ENCODE results near the gene GEMIN7.

The GEMIN7 gene, protein sequence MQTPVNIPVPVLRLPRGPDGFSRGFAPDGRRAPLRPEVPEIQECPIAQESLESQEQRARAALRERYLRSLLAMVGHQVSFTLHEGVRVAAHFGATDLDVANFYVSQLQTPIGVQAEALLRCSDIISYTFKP

DNA sequence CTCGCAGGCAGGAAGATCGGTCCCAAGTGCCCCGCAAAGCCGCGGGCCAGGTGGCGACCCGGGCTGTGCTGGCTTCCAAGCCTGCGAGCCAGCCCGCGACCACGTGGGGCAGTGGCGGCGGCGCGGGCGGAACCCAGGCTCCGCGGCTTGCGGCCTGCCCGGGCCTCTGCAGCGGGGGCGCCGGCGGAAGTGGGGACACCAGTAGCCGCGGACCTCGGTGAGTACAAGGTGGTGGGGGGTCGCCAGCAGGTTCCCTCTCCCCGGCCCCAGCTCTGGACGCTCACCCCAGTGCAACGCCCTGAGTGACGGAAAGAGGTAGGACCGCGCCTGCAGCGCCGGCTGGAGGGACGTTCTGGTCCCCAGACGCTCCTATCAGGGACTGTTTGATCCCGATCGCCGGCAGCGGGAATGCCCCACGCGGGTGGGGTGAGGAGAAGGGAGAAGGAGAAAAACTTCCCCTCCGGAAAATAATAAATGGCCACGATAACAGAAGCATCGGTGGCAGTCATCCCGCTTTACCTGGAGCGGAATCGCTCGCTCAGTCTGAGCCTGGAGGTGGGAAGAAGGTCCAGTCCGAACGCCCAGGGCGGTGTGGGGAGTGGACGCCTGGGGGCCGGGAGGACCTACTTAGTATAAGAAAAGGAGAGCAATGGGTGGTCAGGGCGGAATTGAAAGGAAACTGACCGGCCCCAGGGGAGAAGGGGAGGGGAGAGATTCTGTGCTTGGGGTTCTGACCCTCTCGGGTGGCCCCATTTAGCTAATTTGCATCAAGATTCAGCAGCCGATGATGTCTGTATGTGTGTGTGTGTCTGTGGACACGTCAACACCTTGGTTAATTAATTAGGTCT lies at the start of gene GEMIN7:
Gene GEMIN7 (plus strand): TSS at position 198 of the 848 bp plus-strand sequence. CDS start 10,855 bp downstream, outside the sequence.
- DNase-seq (ENCODE audit: low read depth in 3 of 3): peak; percentile 65 to 79 (median 73)

DNA sequence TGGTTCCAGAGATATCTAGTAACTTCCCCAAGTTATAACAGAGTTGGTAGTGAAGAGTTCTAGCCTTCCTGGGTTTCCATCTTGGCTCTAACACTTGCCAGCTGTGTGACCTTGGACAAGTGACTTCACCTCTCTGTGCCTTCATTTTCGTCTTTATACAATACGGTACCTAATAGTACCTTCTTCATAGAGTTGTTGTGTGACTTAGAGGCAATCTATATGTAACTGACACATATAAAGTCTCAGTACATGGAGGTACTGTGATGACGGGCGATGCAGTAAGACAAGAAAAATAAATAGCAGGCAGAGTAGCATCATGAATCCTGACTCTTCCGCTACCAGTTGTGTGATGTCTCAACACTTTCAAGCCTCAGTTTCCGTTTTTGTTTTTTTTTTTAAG lies 48.2 kb upstream of the GEMIN7 start:
- no peak for DNase-seq (ENCODE audit: low read depth in 3 of 3)

DNA sequence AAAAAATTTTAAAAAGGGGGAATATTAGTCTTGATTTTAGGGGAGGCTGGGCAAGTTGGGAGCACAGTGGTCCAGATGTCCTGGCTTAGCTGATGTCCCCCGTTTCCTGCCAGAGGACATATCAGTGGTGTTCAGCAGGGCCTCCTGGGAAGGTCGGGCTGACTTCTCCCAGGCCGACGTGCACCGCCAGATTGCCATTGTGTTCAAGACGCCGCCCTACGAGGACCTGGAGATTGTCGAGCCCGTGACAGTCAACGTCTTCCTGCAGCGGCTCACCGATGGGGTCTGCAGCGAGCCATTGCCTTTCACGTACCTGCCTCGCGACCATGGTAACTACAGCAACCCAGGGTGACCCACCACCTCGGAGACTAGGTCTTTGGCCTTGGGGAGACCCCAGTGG lies 46.6 kb upstream of the GEMIN7 start:
- DNase-seq (ENCODE audit: low read depth in 3 of 3): no peak

DNA sequence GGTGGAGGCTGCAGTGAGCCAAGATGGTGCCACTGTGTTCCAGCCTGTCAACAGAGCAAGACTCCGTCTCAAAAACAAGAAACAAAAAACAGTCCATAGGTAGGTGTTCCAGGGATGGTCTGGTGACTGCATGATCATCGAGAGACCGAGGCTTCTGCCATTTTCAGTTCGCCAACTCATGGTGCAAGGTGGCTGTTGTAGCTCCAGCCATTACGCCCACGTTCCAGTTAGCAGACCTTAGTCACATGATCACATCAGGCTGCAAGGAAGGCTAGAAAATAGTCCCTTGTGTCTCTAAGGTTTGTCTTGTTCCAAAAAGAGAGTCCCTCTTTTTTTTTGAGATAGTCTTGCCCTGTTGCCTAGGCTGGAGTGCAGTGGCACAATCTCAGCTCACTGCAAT lies 43.3 kb upstream of the GEMIN7 start:
- DNase-seq (ENCODE audit: low read depth in 3 of 3): no peak

DNA sequence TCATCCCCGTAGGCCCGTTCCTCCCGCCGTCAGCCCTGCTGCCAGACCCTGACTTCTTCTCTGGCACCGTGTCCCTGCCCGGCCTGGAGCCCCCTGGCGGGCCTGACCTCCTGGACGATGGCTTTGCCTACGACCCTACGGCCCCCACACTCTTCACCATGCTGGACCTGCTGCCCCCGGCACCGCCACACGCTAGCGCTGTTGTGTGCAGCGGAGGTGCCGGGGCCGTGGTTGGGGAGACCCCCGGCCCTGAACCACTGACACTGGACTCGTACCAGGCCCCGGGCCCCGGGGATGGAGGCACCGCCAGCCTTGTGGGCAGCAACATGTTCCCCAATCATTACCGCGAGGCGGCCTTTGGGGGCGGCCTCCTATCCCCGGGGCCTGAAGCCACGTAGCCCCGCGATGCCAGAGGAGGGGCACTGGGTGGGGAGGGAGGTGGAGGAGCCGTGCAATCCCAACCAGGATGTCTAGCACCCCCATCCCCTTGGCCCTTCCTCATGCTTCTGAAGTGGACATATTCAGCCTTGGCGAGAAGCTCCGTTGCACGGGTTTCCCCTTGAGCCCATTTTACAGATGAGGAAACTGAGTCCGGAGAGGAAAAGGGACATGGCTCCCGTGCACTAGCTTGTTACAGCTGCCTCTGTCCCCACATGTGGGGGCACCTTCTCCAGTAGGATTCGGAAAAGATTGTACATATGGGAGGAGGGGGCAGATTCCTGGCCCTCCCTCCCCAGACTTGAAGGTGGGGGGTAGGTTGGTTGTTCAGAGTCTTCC lies 41.5 kb upstream of the GEMIN7 start:
- no peak for DNase-seq (ENCODE audit: low read depth in 3 of 3)

DNA sequence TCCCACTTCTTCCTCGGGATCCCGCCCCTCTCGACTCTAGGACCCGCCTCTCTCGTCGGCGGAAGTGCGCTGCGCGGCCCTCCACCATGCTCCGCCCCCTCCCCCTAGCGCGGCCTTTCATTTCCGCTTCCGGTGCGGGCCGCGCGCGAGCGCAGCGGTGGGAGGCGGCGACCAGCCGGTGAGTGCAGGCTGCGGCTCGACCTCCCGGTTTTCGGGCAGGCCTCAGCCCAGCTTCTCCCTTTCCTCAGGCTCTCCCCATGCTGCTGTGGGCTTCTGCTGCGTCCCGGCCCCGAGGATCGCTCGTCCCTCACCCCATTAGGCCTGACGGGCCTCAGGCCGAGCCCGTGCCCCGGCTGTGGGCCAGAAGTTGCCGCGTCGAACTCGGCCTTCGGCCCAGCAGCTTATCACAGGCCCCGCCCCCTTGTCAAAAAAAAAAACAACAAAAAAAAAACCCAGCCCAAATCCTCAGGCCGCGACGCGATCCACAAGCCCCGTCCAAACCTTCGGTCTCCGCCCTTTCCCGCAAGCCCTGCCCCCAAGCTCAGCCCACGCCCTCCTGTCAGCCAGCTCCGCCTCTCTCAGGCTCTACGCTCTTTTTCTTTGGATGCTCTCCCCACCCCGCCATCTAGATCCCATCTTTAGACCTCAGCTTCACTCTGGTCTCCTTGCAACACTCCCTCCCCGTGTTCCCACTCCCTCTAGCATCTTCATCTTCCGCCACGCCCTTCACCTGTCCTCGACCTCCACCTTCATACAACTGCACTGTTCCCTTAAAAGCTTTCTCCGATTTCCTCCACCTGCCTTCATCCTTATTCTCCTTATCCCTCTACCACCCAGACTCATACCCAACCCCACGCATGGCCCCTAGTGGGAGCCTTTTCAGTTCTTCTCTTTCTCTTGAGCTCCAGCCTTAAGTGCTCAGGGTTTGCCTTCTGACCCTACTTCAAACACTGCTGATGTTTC lies 39.8 kb upstream of the GEMIN7 start, which contains the start of gene CLASRP:
Gene CLASRP (plus strand): TSS at position 115 of the 963 bp plus-strand sequence. CDS start 1,168 bp downstream, outside the sequence.
- peak; percentile 79 to 87 (median 79) for DNase-seq (ENCODE audit: low read depth in 3 of 3)

DNA sequence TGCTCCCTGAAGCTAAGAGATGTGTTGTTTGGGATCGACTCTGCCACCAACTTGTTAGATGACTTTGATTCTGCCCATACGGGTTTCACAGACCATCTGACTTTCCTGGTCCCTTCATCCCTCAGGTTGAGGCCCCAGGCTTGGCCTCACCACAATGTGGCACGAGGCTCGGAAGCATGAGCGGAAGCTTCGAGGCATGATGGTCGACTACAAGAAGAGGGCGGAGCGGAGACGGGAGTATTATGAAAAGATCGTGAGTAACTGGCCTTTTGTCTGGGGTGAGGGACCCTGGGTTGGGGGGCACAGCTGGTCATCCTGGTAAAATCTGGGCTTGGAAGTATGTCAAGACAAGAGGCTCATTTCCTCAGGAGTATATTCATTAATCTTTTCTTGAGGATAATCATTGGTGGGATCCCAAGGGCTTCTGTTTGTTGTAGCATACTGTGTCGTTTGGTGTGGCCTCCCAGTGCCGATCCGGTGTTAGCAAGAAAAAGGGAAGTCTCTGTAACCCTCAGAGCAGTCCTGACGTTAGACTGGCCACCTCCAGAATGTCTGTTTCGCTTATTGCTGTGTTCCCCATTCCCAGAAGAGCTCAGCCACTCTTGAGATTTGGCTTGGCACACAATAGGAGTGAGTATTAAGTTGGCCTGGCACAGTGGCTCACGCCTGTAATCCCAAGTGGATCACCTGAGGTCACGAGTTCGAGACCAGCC lies 38.8 kb upstream of the GEMIN7 start:
- no peak for DNase-seq (ENCODE audit: low read depth in 3 of 3)

DNA sequence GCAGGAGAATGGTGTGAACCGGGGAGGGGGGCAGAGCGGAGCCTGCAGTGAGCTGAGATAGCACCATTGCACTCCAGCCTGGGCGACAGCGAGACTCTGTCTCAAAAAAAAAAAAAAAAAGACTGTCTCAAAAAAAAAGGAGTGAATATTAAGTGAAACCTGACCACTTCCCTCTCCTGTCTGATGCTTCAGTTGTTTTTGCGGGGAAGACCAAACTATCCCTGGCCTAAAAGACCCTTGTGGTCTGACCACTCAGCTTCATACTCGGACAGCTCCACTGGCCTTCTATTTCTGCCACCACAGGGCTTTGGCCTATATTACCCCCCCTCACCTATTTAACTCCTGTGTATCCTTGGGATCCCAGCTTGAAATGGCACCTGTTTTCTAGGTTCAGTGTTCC lies 37.9 kb upstream of the GEMIN7 start:
- DNase-seq (ENCODE audit: low read depth in 3 of 3): no peak

DNA sequence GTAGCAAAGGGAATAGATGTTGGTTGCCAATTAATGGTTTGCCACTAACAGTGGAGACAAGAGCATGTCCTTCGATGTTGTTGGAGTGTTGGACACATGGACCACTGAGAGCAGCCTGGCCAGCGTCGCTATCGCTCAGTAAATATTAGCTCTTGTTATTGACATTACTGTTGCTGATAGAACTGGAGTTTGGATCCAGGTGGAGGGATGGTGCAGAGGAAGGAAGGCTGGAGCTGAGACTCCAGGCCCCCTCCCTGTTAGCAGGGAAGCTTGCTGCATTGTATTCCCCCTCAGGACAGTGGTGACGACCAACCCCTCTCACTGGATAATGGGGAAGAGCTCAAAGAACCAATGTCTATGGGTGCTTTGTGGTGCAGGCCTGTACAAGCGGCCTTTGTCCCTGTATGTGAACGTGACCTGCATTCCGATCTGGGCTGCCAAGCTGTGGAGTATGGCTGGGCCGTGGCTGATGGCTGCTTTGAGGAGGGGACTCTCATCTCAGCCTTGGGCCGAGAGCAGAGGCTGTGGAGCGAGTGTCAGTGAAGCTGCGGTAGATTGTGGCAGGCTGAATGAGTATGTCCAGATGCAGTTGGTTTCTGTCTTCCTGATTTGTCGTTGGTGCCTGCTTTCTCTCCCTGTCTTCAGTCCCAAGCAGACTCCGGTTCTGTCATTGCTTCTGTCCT lies 33.2 kb upstream of the GEMIN7 start:
- DNase-seq (ENCODE audit: low read depth in 3 of 3): no peak

DNA sequence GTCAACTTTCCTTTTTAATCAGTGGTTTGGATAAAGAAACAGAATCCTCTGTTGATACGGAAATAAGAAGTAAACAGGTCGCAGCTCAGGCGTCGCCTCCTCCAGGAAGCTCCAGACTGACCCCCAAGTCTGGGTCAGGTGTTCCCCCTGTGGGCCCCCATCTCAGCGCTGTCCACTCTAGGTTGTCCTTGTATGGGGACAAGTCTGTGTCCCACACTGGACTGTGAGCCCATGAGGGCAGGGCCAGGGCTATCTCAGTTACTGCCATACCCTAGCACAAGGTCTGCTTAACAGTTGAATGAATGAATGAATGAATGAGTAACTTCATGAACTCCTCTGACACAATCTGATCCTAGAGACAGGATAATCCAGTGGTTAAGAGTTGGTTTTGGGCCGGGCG lies 32.7 kb upstream of the GEMIN7 start:
- DNase-seq (ENCODE audit: low read depth in 3 of 3): no peak

DNA sequence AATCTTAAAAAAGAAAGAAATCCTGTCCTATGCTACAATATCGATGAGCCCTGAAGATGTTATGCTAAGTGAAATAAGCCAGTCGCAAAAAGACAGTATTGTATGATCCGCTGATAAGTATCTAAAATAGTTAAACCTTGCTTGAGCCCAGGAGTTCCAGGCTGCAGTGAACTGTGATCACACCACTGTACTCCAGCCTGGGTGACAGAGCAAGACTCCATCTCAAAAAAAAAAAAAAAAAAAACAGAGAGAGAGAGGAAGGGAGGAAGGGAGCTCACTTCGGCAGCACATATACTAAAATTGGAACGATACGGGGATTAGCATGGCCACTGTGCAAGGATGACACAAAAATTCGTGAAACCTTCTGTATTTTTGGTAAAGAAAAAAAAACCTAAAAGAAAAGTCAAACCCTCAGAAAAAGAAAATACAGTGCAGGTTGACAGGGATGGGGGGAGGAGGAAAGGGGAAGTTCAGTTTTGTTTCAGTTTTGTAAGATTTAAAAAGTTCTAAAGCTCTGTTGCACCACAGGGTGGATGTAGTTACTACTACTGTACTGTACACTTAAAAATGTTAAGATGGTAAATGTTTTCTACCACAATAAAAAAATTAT lies 31.8 kb upstream of the GEMIN7 start:
- no peak for DNase-seq (ENCODE audit: low read depth in 3 of 3)

DNA sequence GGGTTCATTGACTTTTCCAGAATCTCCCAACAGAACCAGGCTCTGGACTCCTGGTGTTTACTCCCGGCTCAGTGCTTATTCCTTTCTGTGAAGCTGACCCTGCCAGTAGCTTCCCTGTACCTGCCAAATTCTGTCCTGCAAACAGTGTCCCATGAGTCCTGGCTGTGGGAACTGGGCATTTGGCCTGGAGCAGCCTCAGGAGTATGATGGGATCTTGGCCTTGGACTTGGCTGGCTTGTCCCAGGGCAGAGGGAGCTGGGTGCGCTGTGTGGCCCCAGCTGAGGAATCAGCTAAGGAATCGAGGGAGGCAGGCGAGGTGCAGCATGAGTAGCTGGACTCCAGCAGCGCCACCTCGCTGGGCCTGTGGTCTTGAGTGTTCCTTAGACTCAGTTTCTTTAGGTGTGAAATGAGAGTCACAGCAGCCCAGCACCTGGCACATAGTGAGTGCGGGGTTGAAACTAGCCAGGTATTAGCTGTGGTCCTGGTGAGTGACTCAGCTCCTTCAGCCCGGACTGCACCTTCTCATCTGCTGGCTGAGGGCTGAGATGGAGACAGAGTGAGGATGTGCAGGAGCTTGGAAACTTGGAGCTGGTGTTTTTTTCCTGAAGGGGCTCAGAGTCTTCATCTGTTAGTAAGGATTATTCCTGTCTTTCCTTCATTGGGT lies 29.9 kb upstream of the GEMIN7 start:
- no peak for DNase-seq (ENCODE audit: low read depth in 3 of 3)

DNA sequence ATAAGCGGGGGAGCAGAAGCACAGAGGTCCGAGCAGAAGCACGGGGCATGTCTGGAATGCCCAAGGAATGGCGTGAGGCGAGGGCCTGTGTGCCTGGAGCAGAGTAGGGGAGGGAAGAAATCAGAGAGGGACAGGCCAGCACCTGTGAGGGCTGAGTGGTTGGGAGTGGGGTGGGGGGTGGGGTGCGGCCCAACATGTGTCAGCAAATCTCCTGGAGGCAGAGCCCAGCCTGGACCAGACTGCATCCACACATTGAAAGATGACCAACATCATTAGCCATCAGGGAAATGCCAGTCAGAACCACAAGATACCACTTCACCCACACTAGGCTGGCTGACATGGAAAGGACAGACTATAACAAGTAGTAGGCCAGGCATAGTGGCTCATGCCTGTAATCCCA lies 29.0 kb upstream of the GEMIN7 start:
- DNase-seq (ENCODE audit: low read depth in 3 of 3): no peak

DNA sequence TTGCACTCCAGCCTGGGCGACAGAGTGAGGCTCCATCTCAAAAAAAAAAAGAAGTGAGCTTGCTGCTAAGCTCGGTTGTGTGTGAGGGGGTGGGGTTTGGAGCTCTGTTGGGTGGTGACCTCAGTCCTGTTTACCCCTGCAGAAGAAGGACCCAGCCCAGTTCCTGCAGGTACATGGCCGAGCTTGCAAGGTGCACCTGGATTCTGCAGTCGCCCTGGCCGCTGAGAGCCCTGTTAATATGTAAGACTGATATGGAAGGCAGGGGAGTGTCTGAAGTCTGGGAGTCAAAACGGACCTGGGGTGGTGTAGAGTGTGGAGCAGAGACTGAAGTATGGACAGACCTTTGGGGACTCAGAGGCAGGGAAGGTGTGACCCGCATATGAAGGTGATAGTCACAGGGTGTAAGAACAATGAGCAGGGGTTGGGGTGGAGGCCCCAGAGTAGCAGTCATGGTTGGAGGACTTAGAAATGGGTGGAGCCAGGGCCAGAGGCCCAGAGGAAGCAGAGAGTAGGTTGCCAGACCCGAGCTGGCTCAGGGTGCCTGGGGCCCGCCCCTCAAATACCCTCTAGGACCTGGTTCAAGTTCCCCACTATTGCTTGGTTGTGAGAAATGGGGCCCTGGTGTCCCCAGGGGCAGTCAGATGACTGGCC lies 27.0 kb upstream of the GEMIN7 start:
- no peak for DNase-seq (ENCODE audit: low read depth in 3 of 3)

DNA sequence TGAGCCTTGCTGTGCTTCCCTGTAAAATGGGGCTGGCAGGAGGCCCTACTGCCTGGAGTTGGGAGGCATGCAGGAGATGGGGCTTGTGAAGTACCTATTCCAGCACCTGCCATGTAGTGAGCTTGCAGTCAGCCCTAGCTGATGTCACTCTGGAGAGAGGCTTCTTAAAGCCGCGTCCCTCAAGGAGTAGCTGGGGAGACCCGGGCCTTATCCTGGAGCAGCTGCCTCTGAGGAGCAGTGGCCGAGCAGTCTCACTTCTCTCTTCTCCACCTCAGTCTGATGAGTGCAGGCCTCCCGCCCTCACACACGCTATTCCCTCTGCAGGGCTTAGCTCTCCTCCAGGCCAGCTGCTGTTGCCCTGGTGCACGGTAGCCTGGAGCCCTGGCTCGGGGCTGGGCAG lies 22.2 kb upstream of the GEMIN7 start:
- DNase-seq (ENCODE audit: low read depth in 3 of 3): no peak

DNA sequence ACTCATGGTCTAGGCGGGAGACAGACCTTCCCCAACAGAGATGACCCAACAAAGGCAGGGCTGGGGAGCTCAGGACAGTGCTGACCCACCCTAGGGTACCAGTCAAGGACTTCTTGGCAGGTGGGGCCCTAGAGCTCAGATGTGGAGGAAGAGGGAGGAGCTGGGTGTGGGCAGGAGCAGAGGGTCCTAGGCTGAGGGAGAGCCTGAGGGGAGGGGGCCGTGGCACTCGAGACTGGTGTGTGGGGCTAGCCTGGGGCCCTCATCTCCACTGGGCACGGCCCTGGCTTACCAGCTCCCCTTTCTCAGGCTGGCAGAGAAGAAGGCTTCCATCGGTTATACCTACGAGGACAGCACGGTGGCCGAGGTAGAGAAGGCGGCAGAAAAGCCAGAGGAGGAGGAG lies 21.6 kb upstream of the GEMIN7 start:
- no peak for DNase-seq (ENCODE audit: low read depth in 3 of 3)

DNA sequence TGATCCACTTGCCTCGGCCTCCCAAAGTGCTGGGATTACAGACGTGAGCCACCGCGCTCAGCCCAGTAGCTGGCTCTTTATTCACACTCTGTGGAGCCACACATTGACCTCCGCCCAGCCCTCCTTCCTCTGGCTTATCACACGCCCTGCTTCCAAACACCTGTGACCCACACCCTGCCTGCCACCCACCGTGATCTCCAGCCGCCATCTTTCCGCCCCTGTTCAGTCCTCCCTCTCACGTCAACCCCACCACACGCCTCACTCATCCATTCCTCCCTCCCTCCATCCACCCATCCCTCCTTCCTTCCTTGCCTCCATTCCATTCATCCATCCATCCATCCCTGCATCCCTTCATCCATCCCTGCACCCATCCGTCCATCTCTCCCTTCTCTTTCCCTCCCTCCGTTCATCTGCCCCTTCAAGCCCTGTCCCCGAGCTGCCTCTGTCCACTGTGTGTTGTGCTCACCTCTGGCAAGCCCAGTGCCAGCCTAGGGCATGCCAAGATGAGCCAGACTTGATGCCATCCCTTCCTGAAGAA lies 20.4 kb upstream of the GEMIN7 start:
- no peak for DNase-seq (ENCODE audit: low read depth in 3 of 3)

DNA sequence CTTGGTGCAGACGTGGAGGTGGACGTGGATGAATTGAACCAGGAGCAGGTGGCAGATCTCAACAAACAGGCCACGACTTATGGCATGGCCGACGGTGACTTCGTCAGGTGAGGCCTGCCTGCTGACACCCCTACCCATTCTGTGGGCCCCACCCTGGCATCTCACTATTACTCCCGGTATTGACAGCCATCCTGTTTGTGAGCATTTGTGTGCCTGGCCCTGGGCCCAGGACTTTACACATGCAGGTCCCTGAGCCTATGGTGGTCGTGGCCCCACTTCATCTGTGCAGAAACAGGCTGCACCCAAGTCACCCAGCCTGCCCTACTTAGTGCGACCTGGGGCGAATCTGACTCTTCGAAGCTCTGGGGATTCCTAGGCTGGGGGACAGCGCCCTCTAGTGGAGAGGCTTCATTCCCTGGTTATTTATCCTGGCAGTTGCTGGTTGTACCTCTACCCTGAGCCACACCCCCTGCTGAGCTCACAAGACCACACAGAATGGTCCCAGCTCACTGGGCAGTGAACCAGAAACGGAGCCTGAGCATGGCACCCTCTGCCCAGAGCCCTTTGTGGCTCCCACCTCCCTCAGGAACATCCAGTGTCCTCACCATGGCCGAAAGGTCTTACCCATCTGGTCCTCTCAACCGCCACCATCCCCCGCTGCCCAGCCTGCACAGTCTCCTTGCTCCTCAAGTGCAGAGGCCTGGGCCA lies 19.6 kb upstream of the GEMIN7 start:
- DNase-seq (ENCODE audit: low read depth in 3 of 3): peak; percentile 67 to 79 (median 75)

Data from stimulated activated CD4-positive, alpha-beta T cell treated with anti-CD3 and anti-CD28 coated beads, TNF-alpha, amount 100 ng/mL, for 24 hours (primary cell).